Measurements from ENCODE around the gene FAS. TPM values are rescaled to one million over a fixed set of nuclear protein-coding genes. Genes with fewer than 3 reads are reported as not detected.

FAS gene
- total and polyA plus RNA-seq, 4 donors, result 10.5 to 74.7 (median 36.3) TPM

- ATAC-seq (ENCODE audit: insufficient read depth, low FRiP score), result peak; percentile 73
- Histone ChIP-seq H3K4me1 (ENCODE audit: control insufficient read depth in 5 of 5, insufficient read depth in 5 of 5, low read length in 5 of 5) (peaks cover 0 to 43% (median 4%) of the 10 kb centered on the region in 5 donors), H3K9me3 (ENCODE audit: control insufficient read depth in 4 of 4, insufficient read depth in 3 of 4, low read length in 3 of 4) (peaks cover 0 to 1% (median 0%) of the 10 kb centered on the region in 4 donors), H3K27me3 (ENCODE audit: control insufficient read depth in 3 of 3, insufficient read depth in 3 of 3, low read length in 2 of 3) (no peaks in the 10 kb centered on the region), H3K9ac (ENCODE audit: insufficient read depth in 1 of 2, low read length in 2 of 2) (peak overlapping the region; percentile 48 to 100), H3K36me3 (ENCODE audit: control insufficient read depth in 4 of 4, insufficient read depth in 4 of 4, low read length in 4 of 4) (peaks cover 0 to 4% (median 1%) of the 10 kb centered on the region in 4 donors), H3K27ac (ENCODE audit: low read depth in 1 of 2, low read length in 1 of 2) (peak overlapping the region; percentile 88 to 99), H3K4me3 (peak overlapping the region; percentile 85)
- DNase-seq, result peak; percentile 82 to 90 (median 87)
- WGBS, 2 donors, result 0% methylated on average over 38 of the region's 38 CpGs
- TF ChIP-seq CTCF (IDR thresholded peaks at IDR 0.05; ENCODE audit: control extremely low read depth, extremely low read depth), result no peak
These were observed 732 bp downstream of the FAS start for GRCh38 chr10:88991161-88991898.

- no peaks in the 10 kb centered on the region for H3K9me3 ChIP-seq (ENCODE audit: control insufficient read depth in 4 of 4, insufficient read depth in 3 of 4, low read length in 3 of 4)
- TF ChIP-seq CTCF (IDR thresholded peaks at IDR 0.05; ENCODE audit: control extremely low read depth, extremely low read depth), result no peak
- ATAC-seq (ENCODE audit: insufficient read depth, low FRiP score) (no peak), DNase-seq (no peak)
- H3K36me3 ChIP-seq (ENCODE audit: control insufficient read depth in 4 of 4, insufficient read depth in 4 of 4, low read length in 4 of 4), result peaks cover 0 to 4% (median 0%) of the 10 kb centered on the region in 4 donors
- peak overlapping the region; percentile 85 for H3K4me3 ChIP-seq
- H3K27ac ChIP-seq (ENCODE audit: low read depth in 1 of 2, low read length in 1 of 2), result peak overlapping the region; percentile 88 to 99
- peak overlapping the region; percentile 48 to 100 for H3K9ac ChIP-seq (ENCODE audit: insufficient read depth in 1 of 2, low read length in 2 of 2)
- H3K4me1 ChIP-seq (ENCODE audit: control insufficient read depth in 5 of 5, insufficient read depth in 5 of 5, low read length in 5 of 5), result peaks cover 0 to 43% (median 4%) of the 10 kb centered on the region in 5 donors
- WGBS, 2 donors, result 13 to 19% methylated on average over 6 of the region's 6 CpGs
- no peaks in the 10 kb centered on the region for H3K27me3 ChIP-seq (ENCODE audit: control insufficient read depth in 3 of 3, insufficient read depth in 3 of 3, low read length in 2 of 3)
These were observed 1.3 kb downstream of the FAS start for GRCh38 chr10:88991899-88992320.

GRCh38 chr10:88992921-88993524 is 2.4 kb downstream of the FAS start:
- no peak for ATAC-seq (ENCODE audit: insufficient read depth, low FRiP score)
- Histone ChIP-seq H3K9me3 (ENCODE audit: control insufficient read depth in 4 of 4, insufficient read depth in 3 of 4, low read length in 3 of 4) (no peaks in the 10 kb centered on the region), H3K36me3 (ENCODE audit: control insufficient read depth in 4 of 4, insufficient read depth in 4 of 4, low read length in 4 of 4) (peaks cover 0 to 4% (median 1%) of the 10 kb centered on the region in 4 donors), H3K4me3 (no peak overlapping the region), H3K4me1 (ENCODE audit: control insufficient read depth in 5 of 5, insufficient read depth in 5 of 5, low read length in 5 of 5) (peaks cover 0 to 43% (median 4%) of the 10 kb centered on the region in 5 donors), H3K9ac (ENCODE audit: insufficient read depth in 1 of 2, low read length in 2 of 2) (peak overlapping the region in 1 of 2 donors; percentile 100), H3K27ac (ENCODE audit: low read depth in 1 of 2, low read length in 1 of 2) (no peak overlapping the region), H3K27me3 (ENCODE audit: control insufficient read depth in 3 of 3, insufficient read depth in 3 of 3, low read length in 2 of 3) (no peaks in the 10 kb centered on the region)
- WGBS, 2 donors, result 52 to 57% methylated on average over 3 of the region's 3 CpGs
- DNase-seq, result peak; percentile 46 to 80 (median 77)
- TF ChIP-seq CTCF (IDR thresholded peaks at IDR 0.05; ENCODE audit: control extremely low read depth, extremely low read depth), result no peak
